HFFc6 (cell line): ENCODE data around the gene ATG4D. TPM values are rescaled to one million over a fixed set of nuclear protein-coding genes. Genes with fewer than 3 reads are reported as not detected.
A peak's percentile ranks its signal among the peaks of the same experiment; 100 is the strongest.

ENCODE experiments used
- DNase-seq: peaks from one replicate; pipeline ENCODE4 v3.0.0-alpha.2; 2018
- H3K27ac Mint-ChIP-seq: 2 replicates; pipeline ENCODE4 v1.8.0; 2020; ENCODE audit warnings: mild to moderate bottlenecking, mixed read lengths
- H3K27me3 Mint-ChIP-seq: 2 replicates; pipeline ENCODE4 v1.8.0; 2021; ENCODE audit warnings: mild to moderate bottlenecking, moderate library complexity, mixed read lengths; ENCODE audit not compliant: insufficient read depth
- H3K36me3 Mint-ChIP-seq: 2 replicates; pipeline ENCODE4 v1.8.0; 2021; ENCODE audit warnings: low read depth, mixed read lengths
- H3K4me1 Mint-ChIP-seq: 2 replicates; pipeline ENCODE4 v1.8.0; 2020; ENCODE audit warnings: low read depth, mixed read lengths
- H3K4me3 Mint-ChIP-seq: 2 replicates; pipeline ENCODE4 v1.8.0; 2020; ENCODE audit warnings: mild to moderate bottlenecking, moderate library complexity, mixed read lengths
- H3K9me3 Mint-ChIP-seq: 2 replicates; pipeline ENCODE4 v1.8.0; 2020; ENCODE audit warnings: mild to moderate bottlenecking, mixed read lengths
- CTCF ChIP-seq: fragments of 200-600 bp; sonication (generic); IDR thresholded peaks from 2 replicates; pipeline ENCODE4 v1.5.0; 2021; ENCODE audit warnings: antibody characterized with exemption, mild to moderate bottlenecking
- total RNA-seq, 6 experiments: library from RNA; stranded (reverse); fragmentation: NEBNext Ultra II Directional; extraction: Animal tissue kit (Norgen Biotek cat#: 25700); gene quantifications; 2 replicates in 1 of 6; 3 replicates in 5 of 6; pipeline ENCODE4 v1.2.3, GENCODE V29; 2021

The ATG4D gene
- total RNA-seq, 6 experiments from 2014 or later: 19.4 to 24.5 (median 22.5) TPM

- Mint-ChIP-seq H3K9me3 (no peaks in the 10 kb centered on the region), H3K36me3 (no peaks in the 10 kb centered on the region), H3K4me1 (peaks cover 32% of the 10 kb centered on the region), H3K4me3 (peak within 1 kb of the TSS; percentile 87), H3K27me3 (peaks cover 6% of the 10 kb centered on the region), H3K27ac (peak within 1 kb of the TSS; percentile 77)
- TF ChIP-seq CTCF: no peak
- no peak for DNase-seq
These were observed 26.3 kb upstream of the ATG4D start, which contains the start of gene S1PR5 for GRCh38 chr19:10517361-10517759. S1PR5 (minus strand) TSS chr19:10517447; CDS start chr19:10515011, 2,436 bp downstream.

GRCh38 chr19:10517760-10518443, 25.8 kb upstream of the ATG4D start:
- Mint-ChIP-seq H3K4me3 (peak overlapping the region; percentile 87), H3K27ac (peak overlapping the region; percentile 77), H3K27me3 (peaks cover 6% of the 10 kb centered on the region), H3K4me1 (peaks cover 32% of the 10 kb centered on the region), H3K36me3 (no peaks in the 10 kb centered on the region), H3K9me3 (no peaks in the 10 kb centered on the region)
- DNase-seq: peak; percentile 25
- TF ChIP-seq CTCF: no peak

- peak overlapping the region; percentile 87 for H3K4me3 Mint-ChIP-seq
- no peaks in the 10 kb centered on the region for H3K9me3 Mint-ChIP-seq
- DNase-seq: no peak
- peak overlapping the region; percentile 77 for H3K27ac Mint-ChIP-seq
- peaks cover 12% of the 10 kb centered on the region for H3K27me3 Mint-ChIP-seq
- TF ChIP-seq CTCF: no peak
- H3K4me1 Mint-ChIP-seq: peaks cover 32% of the 10 kb centered on the region
- H3K36me3 Mint-ChIP-seq: no peaks in the 10 kb centered on the region
These were observed 25.0 kb upstream of the ATG4D start for GRCh38 chr19:10518444-10519361.

- TF ChIP-seq CTCF: no peak
- Mint-ChIP-seq H3K27me3 (peaks cover 12% of the 10 kb centered on the region), H3K27ac (peak overlapping the region; percentile 60; the same call in 1 of the 2 replicates), H3K36me3 (no peaks in the 10 kb centered on the region), H3K9me3 (no peaks in the 10 kb centered on the region), H3K4me3 (no peak overlapping the region), H3K4me1 (peaks cover 32% of the 10 kb centered on the region)
- DNase-seq: no peak
These were observed 24.3 kb upstream of the ATG4D start for GRCh38 chr19:10519421-10519820.

GRCh38 chr19:10520652-10521318, 22.9 kb upstream of the ATG4D start:
- H3K9me3 Mint-ChIP-seq: no peaks in the 10 kb centered on the region
- no peak for DNase-seq

More at GRCh38 chr19:10520652-10521318, 22.9 kb upstream of the ATG4D start:
- Mint-ChIP-seq H3K36me3 (no peaks in the 10 kb centered on the region), H3K27me3 (peaks cover 11% of the 10 kb centered on the region), H3K4me3 (no peak overlapping the region), H3K4me1 (peaks cover 29% of the 10 kb centered on the region), H3K27ac (no peak overlapping the region)
- no peak for TF ChIP-seq CTCF
